ENCODE data around the gene FGFRL1.

FGFRL1 gene

DNA sequence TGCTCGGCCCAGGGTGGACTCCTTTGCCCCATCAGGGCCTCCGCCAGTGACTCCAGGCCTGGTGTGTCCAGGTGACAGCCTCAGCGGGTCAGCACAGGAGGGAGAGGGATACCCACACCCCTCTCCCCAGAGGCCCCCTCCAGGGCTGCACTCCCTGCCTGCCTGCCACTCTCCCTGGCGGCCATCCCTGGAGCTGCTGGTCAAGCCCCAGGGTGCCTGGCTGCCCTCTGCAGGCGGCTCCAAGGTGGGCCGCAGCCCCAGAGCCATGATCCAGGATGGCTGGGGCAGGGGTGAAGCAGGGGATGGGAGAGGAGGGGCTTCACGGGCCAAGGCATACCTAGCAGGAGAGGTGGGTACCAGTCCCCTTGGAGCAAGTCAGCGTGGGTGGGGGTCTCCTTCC is 3.8 kb downstream of the FGFRL1 start:
- no peaks in the 10 kb centered on the region for H3K9me3 Mint-ChIP-seq
- ATAC-seq (ENCODE audit: low read depth), result no peak
- DNase-seq (ENCODE audit: low spot score in 2 of 2), result no peak
- no peak overlapping the region for H3K27ac Mint-ChIP-seq
- peaks cover 1% of the 10 kb centered on the region for H3K27me3 Mint-ChIP-seq
- peaks cover 5% of the 10 kb centered on the region for H3K4me1 Mint-ChIP-seq
- no peaks in the 10 kb centered on the region for H3K36me3 Mint-ChIP-seq
- H3K4me3 Mint-ChIP-seq, result no peak overlapping the region

DNA sequence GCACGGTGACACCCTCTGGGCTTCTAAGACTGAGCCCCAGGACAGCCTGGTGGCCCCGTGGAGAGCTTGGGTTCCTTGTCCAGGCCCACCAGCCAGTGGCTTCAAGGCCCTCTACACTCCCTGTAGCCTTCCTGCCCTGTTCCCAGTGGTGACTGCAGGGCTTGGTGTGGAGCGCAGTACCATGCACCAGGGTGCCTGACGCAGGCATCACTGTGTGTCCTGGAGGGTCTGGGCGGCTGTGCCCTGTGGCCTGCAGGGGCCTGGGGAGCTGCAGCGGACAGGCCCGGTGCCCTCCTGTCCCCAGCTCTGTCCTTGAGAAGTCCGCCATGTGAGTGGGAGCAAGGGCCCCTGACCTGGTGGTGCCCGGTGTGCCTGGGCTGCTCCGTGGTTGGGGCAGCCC is 4.3 kb downstream of the FGFRL1 start:
- no peak overlapping the region for H3K27ac Mint-ChIP-seq
- no peaks in the 10 kb centered on the region for H3K9me3 Mint-ChIP-seq

DNA sequence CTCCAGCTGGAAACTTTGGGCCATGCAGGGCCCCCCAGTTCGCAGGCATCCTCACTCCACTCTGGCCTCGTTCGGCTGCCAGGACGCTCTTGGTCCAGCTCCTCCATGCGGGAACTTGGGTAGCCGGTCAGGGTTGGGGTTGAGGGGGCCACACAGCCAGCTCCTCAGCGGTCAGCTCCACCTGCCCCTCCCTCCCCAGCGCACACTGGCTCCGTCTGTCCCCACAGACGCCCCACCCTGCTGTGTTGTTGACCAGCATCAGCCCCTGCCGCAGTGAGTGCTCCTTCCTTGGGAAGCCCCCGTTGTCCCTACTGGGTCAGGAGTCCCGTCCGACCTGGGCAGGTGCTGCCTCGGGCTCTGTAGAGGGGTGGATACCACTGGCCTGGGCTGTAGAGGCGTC is 5.8 kb downstream of the FGFRL1 start:
- ATAC-seq (ENCODE audit: low read depth) (no peak), DNase-seq (ENCODE audit: low spot score in 2 of 2) (no peak)
- no peak overlapping the region for H3K4me3 Mint-ChIP-seq
- H3K27me3 Mint-ChIP-seq, result peaks cover 1% of the 10 kb centered on the region
- peaks cover 6% of the 10 kb centered on the region for H3K4me1 Mint-ChIP-seq
- no peak overlapping the region for H3K27ac Mint-ChIP-seq
- no peaks in the 10 kb centered on the region for H3K36me3 Mint-ChIP-seq
- no peaks in the 10 kb centered on the region for H3K9me3 Mint-ChIP-seq

More for the DNA sequence above, 4.3 kb downstream of the FGFRL1 start:
- Mint-ChIP-seq H3K36me3 (no peaks in the 10 kb centered on the region), H3K4me1 (peaks cover under 1% of the 10 kb centered on the region), H3K27me3 (peaks cover 1% of the 10 kb centered on the region), H3K4me3 (no peak overlapping the region)
- DNase-seq (ENCODE audit: low spot score in 2 of 2) (no peak), ATAC-seq (ENCODE audit: low read depth) (no peak)

DNA sequence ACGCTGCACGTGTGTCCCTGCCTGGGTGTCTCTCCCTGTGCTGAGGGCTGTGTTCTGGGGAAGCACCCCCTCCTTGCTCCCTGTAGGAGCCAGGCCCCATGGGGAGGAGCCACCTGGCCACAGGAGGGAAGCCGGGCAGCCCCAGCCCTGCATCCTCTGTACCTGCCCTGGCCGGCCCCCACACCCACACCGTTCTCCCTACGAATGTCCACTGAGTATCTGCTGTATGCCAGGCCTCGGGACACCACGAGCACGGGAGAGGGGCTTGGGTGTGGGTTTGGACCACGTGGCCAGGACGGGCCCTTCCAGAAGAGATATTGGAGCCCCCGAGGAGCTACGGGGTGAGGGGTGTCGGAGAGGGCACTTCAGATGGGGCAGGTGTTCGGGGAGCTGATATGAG is 6.3 kb downstream of the FGFRL1 start:
- Mint-ChIP-seq H3K9me3 (no peaks in the 10 kb centered on the region), H3K36me3 (no peaks in the 10 kb centered on the region), H3K4me3 (no peak overlapping the region), H3K27ac (no peak overlapping the region), H3K27me3 (peaks cover 1% of the 10 kb centered on the region), H3K4me1 (peaks cover 6% of the 10 kb centered on the region)
- ATAC-seq (ENCODE audit: low read depth) (no peak), DNase-seq (ENCODE audit: low spot score in 2 of 2) (no peak)

- no peak for ATAC-seq (ENCODE audit: low read depth)
- Mint-ChIP-seq H3K27ac (no peak overlapping the region), H3K4me3 (no peak overlapping the region)
These were observed 7.0 kb downstream of the FGFRL1 start for GRCh38 chr4:1018147-1019020.

DNA sequence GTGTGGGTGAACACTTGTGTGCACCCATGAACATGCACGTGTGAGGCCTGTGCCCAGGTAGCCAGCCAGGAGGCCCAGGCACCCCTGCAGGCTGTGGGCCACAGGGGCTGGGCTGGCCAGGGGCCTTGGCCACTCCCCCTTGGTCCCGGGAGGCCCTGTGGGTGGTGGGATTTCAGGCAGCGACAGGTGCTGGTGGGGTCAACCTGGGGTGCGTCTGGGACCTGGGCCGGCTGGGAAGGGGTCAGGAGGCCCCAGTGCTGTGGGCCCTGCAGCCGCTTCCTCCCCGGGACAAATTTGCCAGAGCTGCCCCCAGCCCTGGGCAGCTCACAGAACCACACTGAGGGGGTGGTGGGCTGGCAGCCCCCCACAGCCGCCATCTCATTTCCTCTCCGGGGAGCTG is 7.9 kb downstream of the FGFRL1 start:
- H3K27ac Mint-ChIP-seq, result no peak overlapping the region

More at GRCh38 chr4:1018147-1019020, 7.0 kb downstream of the FGFRL1 start:
- Mint-ChIP-seq H3K9me3 (no peaks in the 10 kb centered on the region), H3K4me1 (peaks cover 6% of the 10 kb centered on the region), H3K36me3 (no peaks in the 10 kb centered on the region), H3K27me3 (peaks cover 1% of the 10 kb centered on the region)
- no peak for DNase-seq (ENCODE audit: low spot score in 2 of 2)

GRCh38 chr4:1019729-1020470 is 8.5 kb downstream of the FGFRL1 start:
- DNase-seq (ENCODE audit: low spot score in 2 of 2), result no peak
- no peak for ATAC-seq (ENCODE audit: low read depth)
- Mint-ChIP-seq H3K9me3 (no peaks in the 10 kb centered on the region), H3K4me1 (peaks cover 6% of the 10 kb centered on the region), H3K27ac (no peak overlapping the region), H3K27me3 (peaks cover 1% of the 10 kb centered on the region), H3K36me3 (no peaks in the 10 kb centered on the region), H3K4me3 (no peak overlapping the region)

More for the DNA sequence above, 7.9 kb downstream of the FGFRL1 start:
- Mint-ChIP-seq H3K9me3 (no peaks in the 10 kb centered on the region), H3K4me3 (no peak overlapping the region), H3K27me3 (peaks cover 1% of the 10 kb centered on the region), H3K4me1 (peaks cover 6% of the 10 kb centered on the region), H3K36me3 (no peaks in the 10 kb centered on the region)
- no peak for DNase-seq (ENCODE audit: low spot score in 2 of 2)
- ATAC-seq (ENCODE audit: low read depth), result no peak

DNA sequence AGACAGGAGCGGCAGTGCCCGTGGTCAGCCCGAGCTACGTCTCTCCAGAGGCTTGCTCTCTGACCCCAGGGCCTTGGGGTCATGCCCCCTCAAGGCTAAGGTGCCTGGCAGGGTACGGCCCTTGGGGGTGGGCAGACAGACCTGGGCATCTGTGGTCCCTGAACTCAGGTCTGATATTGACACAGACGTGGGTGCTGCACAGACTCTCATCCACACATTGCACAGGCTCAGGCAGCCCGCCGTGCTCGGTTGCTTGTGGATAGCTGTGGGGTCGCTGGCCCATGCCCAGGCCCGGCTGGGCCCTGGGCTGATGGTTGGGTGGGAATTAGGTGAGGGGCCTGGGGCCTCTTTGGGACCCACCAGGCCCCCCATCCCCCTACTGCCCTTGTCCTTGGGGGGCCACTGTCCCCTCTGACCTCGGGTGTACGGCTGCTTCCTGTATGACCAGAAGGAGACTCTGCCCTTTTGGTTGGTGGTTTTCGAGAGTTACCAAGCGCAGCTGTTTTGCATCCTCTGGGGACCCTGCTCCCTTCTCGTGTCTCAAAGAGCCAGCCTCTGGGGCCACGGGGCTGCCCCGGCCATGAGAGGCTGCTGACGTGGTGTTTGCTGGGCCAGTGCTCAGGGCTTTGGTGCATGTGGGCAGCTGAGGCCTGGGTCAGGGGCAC is 10.1 kb downstream of the FGFRL1 start:
- no peaks in the 10 kb centered on the region for H3K9me3 Mint-ChIP-seq
- DNase-seq (ENCODE audit: low spot score in 2 of 2) (peak in 1 of 2 donors; percentile 56), ATAC-seq (ENCODE audit: low read depth) (peak; percentile 58)
- peaks cover 17% of the 10 kb centered on the region for H3K4me1 Mint-ChIP-seq
- peak overlapping the region; percentile 33 for H3K4me3 Mint-ChIP-seq
- H3K36me3 Mint-ChIP-seq, result peaks cover 4% of the 10 kb centered on the region
- peaks cover 1% of the 10 kb centered on the region for H3K27me3 Mint-ChIP-seq
- no peak overlapping the region for H3K27ac Mint-ChIP-seq

GRCh38 chr4:1022051-1022738 is 10.8 kb downstream of the FGFRL1 start:
- ATAC-seq (ENCODE audit: low read depth) (no peak), DNase-seq (ENCODE audit: low spot score in 2 of 2) (no peak)
- H3K27ac Mint-ChIP-seq, result no peak overlapping the region
- H3K4me1 Mint-ChIP-seq, result peaks cover 17% of the 10 kb centered on the region
- no peak overlapping the region for H3K4me3 Mint-ChIP-seq
- peaks cover 1% of the 10 kb centered on the region for H3K27me3 Mint-ChIP-seq
- H3K9me3 Mint-ChIP-seq, result no peaks in the 10 kb centered on the region
- peaks cover 4% of the 10 kb centered on the region for H3K36me3 Mint-ChIP-seq

GRCh38 chr4:1022739-1023066 is 11.3 kb downstream of the FGFRL1 start:
- peaks cover 17% of the 10 kb centered on the region for H3K4me1 Mint-ChIP-seq

DNA sequence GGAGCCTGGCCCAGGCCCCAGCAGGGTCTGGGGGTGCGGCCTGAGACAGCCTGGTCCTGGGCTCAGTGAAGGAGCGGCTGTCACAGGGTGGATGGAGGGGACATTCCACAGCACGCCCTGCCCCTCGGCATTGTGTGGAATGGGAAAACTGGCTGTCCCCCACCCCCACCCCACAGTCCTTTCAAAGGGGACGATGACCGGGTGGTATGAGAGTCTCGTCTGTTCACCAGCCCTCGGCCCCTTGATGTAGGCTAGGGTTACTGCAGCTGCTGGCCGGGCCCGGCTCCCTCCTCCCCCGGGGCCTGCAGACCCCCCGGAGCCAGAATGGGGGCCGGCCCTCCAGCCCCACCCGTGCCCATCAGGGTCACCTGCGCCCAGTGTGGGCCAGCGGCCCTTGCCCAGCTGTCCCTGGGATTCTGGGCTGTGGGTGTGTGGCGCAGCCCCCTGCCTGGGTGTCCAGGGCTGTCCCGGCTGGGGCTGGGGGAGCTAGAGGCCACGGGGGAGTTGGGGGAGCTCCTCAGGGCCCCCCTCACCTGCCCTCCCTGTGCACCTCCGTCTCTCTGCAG is 11.7 kb downstream of the FGFRL1 start:
- Mint-ChIP-seq H3K4me1 (peaks cover 17% of the 10 kb centered on the region), H3K27ac (no peak overlapping the region), H3K27me3 (peaks cover 1% of the 10 kb centered on the region), H3K4me3 (no peak overlapping the region), H3K36me3 (peaks cover 4% of the 10 kb centered on the region), H3K9me3 (no peaks in the 10 kb centered on the region)
- ATAC-seq (ENCODE audit: low read depth) (no peak), DNase-seq (ENCODE audit: low spot score in 2 of 2) (no peak)

More at GRCh38 chr4:1022739-1023066, 11.3 kb downstream of the FGFRL1 start:
- H3K27ac Mint-ChIP-seq, result no peak overlapping the region
- no peak overlapping the region for H3K4me3 Mint-ChIP-seq
- H3K27me3 Mint-ChIP-seq, result peaks cover 1% of the 10 kb centered on the region
- no peak for DNase-seq (ENCODE audit: low spot score in 2 of 2)
- peaks cover 4% of the 10 kb centered on the region for H3K36me3 Mint-ChIP-seq
- ATAC-seq (ENCODE audit: low read depth), result no peak
- no peaks in the 10 kb centered on the region for H3K9me3 Mint-ChIP-seq

DNA sequence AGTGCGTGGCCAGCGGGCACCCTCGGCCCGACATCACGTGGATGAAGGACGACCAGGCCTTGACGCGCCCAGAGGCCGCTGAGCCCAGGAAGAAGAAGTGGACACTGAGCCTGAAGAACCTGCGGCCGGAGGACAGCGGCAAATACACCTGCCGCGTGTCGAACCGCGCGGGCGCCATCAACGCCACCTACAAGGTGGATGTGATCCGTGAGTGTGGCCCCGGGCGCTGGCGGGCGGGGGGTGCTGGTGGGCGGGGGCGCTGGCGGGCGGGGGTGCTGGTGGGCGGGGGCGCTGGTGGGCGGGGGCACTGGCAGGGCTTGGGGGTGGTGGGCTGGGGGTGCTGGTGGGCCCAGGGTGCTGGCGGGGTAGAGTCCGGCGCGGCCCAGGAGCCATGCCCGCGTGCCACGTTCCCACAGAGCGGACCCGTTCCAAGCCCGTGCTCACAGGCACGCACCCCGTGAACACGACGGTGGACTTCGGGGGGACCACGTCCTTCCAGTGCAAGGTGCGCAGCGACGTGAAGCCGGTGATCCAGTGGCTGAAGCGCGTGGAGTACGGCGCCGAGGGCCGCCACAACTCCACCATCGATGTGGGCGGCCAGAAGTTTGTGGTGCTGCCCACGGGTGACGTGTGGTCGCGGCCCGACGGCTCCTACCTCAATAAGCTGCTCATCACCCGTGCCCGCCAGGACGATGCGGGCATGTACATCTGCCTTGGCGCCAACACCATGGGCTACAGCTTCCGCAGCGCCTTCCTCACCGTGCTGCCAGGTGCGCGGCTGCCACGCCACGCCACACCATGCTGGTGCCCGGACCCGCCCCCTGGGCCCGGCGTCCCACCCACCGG is 12.7 kb downstream of the FGFRL1 start:
- no peak overlapping the region for H3K4me3 Mint-ChIP-seq
- no peak for DNase-seq (ENCODE audit: low spot score in 2 of 2)
- no peak for ATAC-seq (ENCODE audit: low read depth)
- no peaks in the 10 kb centered on the region for H3K9me3 Mint-ChIP-seq
- peak overlapping the region; percentile 66 for H3K27ac Mint-ChIP-seq
- peaks cover 3% of the 10 kb centered on the region for H3K27me3 Mint-ChIP-seq
- peaks cover 4% of the 10 kb centered on the region for H3K36me3 Mint-ChIP-seq
- H3K4me1 Mint-ChIP-seq, result peaks cover 17% of the 10 kb centered on the region

Measured in memory B cell (primary cell).